Activated CD8-positive, alpha-beta memory T cell treated with anti-CD3 and anti-CD28 coated beads, Interleukin-2, amount 50 U/mL, for 1 hour (primary cell): ENCODE results near the gene DUSP28.

Source experiments
- DNase-seq: peaks from one replicate; pipeline ENCODE4 v3.0.0-alpha.2; 2020; ENCODE audit errors: extremely low read depth

Gene DUSP28

GRCh38 chr2:240598311-240598911 is 38.3 kb downstream of the DUSP28 start:
- DNase-seq, result no peak

- DNase-seq, result no peak
These were observed 39.0 kb downstream of the DUSP28 start for GRCh38 chr2:240599141-240599583.

- DNase-seq, result no peak
These were observed 40.3 kb downstream of the DUSP28 start for GRCh38 chr2:240600451-240600961.

GRCh38 chr2:240601061-240601830 is 41.1 kb downstream of the DUSP28 start:
- no peak for DNase-seq

GRCh38 chr2:240601831-240602160 is 41.6 kb downstream of the DUSP28 start:
- DNase-seq, result no peak

GRCh38 chr2:240602266-240603050 is 42.3 kb downstream of the DUSP28 start:
- no peak for DNase-seq

- no peak for DNase-seq
These were observed 43.1 kb downstream of the DUSP28 start for GRCh38 chr2:240603081-240603835.

- no peak for DNase-seq
These were observed 43.7 kb downstream of the DUSP28 start for GRCh38 chr2:240603846-240604245.

GRCh38 chr2:240604291-240604938 is 44.3 kb downstream of the DUSP28 start:
- DNase-seq, result no peak

- DNase-seq, result no peak
These were observed 45.0 kb downstream of the DUSP28 start for GRCh38 chr2:240604939-240605716.

GRCh38 chr2:240605867-240606743 is 45.9 kb downstream of the DUSP28 start:
- DNase-seq, result no peak

- DNase-seq, result no peak
These were observed 51.5 kb downstream of the DUSP28 start for GRCh38 chr2:240611601-240612210.
